ENCODE data around the gene INPP5E. TPM values are rescaled to one million over a fixed set of nuclear protein-coding genes. Genes with fewer than 3 reads are reported as not detected.

The INPP5E gene
- total and polyA plus RNA-seq, 10 of the 15 experiments (the other 5 are each of a cell fraction or from before 2014, with no cell fraction given) = 0.24 to 16.0 (median 5.3) TPM

DNA sequence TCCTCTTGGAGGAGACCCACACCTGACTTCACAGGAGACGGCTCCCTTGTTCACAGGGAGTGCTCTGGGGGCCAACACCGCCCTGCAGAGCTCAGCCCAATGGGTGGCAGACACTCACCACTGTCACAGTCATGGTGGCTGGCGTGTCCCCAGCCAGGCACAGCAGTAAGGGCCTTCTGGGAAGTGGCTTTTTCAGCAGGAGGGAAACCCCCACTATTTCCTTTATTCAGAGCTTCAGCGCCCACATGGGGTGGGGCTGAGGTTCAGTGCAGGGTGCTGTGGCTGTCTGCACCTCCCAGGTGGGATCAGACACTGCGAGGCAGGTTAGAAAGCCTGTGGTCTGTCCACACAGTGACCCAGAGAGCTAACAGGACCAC is 36.1 kb downstream of the INPP5E start:
- peak overlapping the region; percentile 37; the same call in 1 of the 2 replicates for H3K4me3 ChIP-seq
- intact Hi-C loops (cut with micrococcal nuclease; ENCODE audit: unreplicated experiment) = no loop called here
- TF ChIP-seq NBN (IDR thresholded peaks at IDR 0.05) (peak; percentile 32; the same call in 1 of the 2 replicates), CREM (IDR thresholded peaks at IDR 0.05; ENCODE audit: low read depth) (0 out of 2 replicates have a peak, but pooled peaks have one; percentile 30), ZNF687 (IDR thresholded peaks at IDR 0.05) (peak; percentile 79), POLR2AphosphoS5 (IDR thresholded peaks at IDR 0.05; ENCODE audit: low read length) (peak; percentile 68), CTCF (IDR thresholded peaks at IDR 0.05 in 2 of 3, conservative IDR thresholded peaks at IDR 0.05 in 1 of 3; ENCODE audit: control insufficient read depth in 2 of 3, extremely low read depth in 1 of 3, insufficient read depth in 1 of 3, low read depth in 3 of 3, low read length in 3 of 3) (peak in 1 of 3 experiments; percentile 16; a peak in 3 of 6 replicates), SUPT20H (IDR thresholded peaks at IDR 0.05; ENCODE audit: borderline replicate concordance, control insufficient read depth, low read depth, low read length) (no peak), IRF4 (IDR thresholded peaks at IDR 0.05; ENCODE audit: low read depth, low read length) (0 out of 2 replicates have a peak, but pooled peaks have one; percentile 30), GATAD2B (conservative IDR thresholded peaks at IDR 0.05; ENCODE audit: low read depth) (no peak), POLR2A (IDR thresholded peaks at IDR 0.05; ENCODE audit: low read depth, low read length) (peak; percentile 69; the same call in 1 of the 2 replicates), SMC3 (IDR thresholded peaks at IDR 0.05; ENCODE audit: borderline replicate concordance, low read length) (no peak), MXI1 (IDR thresholded peaks at IDR 0.05; ENCODE audit: low read depth, low read length) (peak; percentile 59; the same call in 1 of the 2 replicates), BHLHE40 (IDR thresholded peaks at IDR 0.05; ENCODE audit: borderline replicate concordance in 1 of 2, low read depth in 2 of 2, low read length in 1 of 2) (peak; percentile 13 to 43; a peak in 3 of 4 replicates), RUNX3 (IDR thresholded peaks at IDR 0.05; ENCODE audit: low read length) (peak; percentile 83)
- TF ChIP-seq, protein P1, sequence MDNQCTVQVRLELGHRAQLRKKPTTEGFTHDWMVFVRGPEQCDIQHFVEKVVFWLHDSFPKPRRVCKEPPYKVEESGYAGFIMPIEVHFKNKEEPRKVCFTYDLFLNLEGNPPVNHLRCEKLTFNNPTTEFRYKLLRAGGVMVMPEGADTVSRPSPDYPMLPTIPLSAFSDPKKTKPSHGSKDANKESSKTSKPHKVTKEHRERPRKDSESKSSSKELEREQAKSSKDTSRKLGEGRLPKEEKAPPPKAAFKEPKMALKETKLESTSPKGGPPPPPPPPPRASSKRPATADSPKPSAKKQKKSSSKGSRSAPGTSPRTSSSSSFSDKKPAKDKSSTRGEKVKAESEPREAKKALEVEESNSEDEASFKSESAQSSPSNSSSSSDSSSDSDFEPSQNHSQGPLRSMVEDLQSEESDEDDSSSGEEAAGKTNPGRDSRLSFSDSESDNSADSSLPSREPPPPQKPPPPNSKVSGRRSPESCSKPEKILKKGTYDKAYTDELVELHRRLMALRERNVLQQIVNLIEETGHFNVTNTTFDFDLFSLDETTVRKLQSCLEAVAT (IDR thresholded peaks at IDR 0.05) = 0 out of 2 replicates have a peak, but pooled peaks have one; percentile 40
- TF ChIP-seq, protein P2, sequence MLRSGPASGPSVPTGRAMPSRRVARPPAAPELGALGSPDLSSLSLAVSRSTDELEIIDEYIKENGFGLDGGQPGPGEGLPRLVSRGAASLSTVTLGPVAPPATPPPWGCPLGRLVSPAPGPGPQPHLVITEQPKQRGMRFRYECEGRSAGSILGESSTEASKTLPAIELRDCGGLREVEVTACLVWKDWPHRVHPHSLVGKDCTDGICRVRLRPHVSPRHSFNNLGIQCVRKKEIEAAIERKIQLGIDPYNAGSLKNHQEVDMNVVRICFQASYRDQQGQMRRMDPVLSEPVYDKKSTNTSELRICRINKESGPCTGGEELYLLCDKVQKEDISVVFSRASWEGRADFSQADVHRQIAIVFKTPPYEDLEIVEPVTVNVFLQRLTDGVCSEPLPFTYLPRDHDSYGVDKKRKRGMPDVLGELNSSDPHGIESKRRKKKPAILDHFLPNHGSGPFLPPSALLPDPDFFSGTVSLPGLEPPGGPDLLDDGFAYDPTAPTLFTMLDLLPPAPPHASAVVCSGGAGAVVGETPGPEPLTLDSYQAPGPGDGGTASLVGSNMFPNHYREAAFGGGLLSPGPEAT (IDR thresholded peaks at IDR 0.05; ENCODE audit: low read depth) = 0 out of 2 replicates have a peak, but pooled peaks have one; percentile 27

More for the DNA sequence above, 36.1 kb downstream of the INPP5E start:
- RAD21 ChIA-PET (ENCODE audit: unreplicated experiment) = interaction anchor here (0.7 to 1.3 kb wide), 4 partner anchors 35 to 491 kb away, joined by 3 to 8 read pairs (median 6); partner anchors contain the start of gene DNLZ
- Histone ChIP-seq H4K20me1 (ENCODE audit: control insufficient read depth, insufficient read depth) (no peaks in the 10 kb centered on the region), H3K36me3 (ENCODE audit: control insufficient read depth in 2 of 2, insufficient read depth in 2 of 2, low read length in 1 of 2) (peaks cover 7 to 18% of the 10 kb centered on the region in 2 experiments; a peak in 3 of 4 replicates), H3K27me3 (replicated peaks in 1 of 2; ENCODE audit: control insufficient read depth in 2 of 2, insufficient read depth in 2 of 2, low read length in 1 of 2) (no peaks in the 10 kb centered on the region), H3K4me2 (ENCODE audit: control insufficient read depth, insufficient read depth) (peak overlapping the region; percentile 90), H3K27ac (ENCODE audit: control insufficient read depth, insufficient read depth) (peak overlapping the region; percentile 92), H3K79me2 (ENCODE audit: control insufficient read depth, insufficient read depth, low read length) (peaks cover 32% of the 10 kb centered on the region), H3K9ac (ENCODE audit: control insufficient read depth, insufficient read depth, low read length) (peak overlapping the region; percentile 65), H3K9me3 (replicated peaks; ENCODE audit: control insufficient read depth, insufficient read depth, low read length) (no peaks in the 10 kb centered on the region), H2AFZ (ENCODE audit: control insufficient read depth, low read depth, low read length) (no peak overlapping the region), H3K4me1 (ENCODE audit: control insufficient read depth, insufficient read depth, low read length) (peaks cover 41% of the 10 kb centered on the region)
- in situ Hi-C loops (cut with MboI) = no loop called here
- ATAC-seq (peak; percentile 78), FAIRE-seq (peak; percentile 65), DNase-seq (ENCODE audit: low read depth, low spot score) (peak; percentile 51)
- BruUV-seq (replicated peaks) = no TSS peak
- SMC1A ChIA-PET (ENCODE audit: uncharacterized antibody, unreplicated experiment) = no interaction called here
- CTCF ChIA-PET = interaction anchor here (0.6 to 1.1 kb wide), 3 partner anchors 12 to 233 kb away, joined by 3 to 5 read pairs (median 3); no protein-coding TSS in a partner anchor
- 7% methylated on average over 5 of the region's 5 CpGs for WGBS (ENCODE audit: insufficient coverage, insufficient replicate concordance, low lambda C conversion rate, missing lambda C conversion rate)
- POLR2A ChIA-PET = interaction anchor here (1.8 to 1.9 kb wide), 2 partner anchors 31 to 40 kb away, joined by 5 to 10 read pairs; partner anchors contain the start of gene DNLZ

All from GM12878 (cell line).